ENCODE results near the gene GATAD2B. TPM values are rescaled to one million over a fixed set of nuclear protein-coding genes. Genes with fewer than 3 reads are reported as not detected.

The GATAD2B gene
- polyA plus RNA-seq, 3 donors = 1.1 to 11.0 (median 2.0) TPM

GRCh38 chr1:153928791-153929341 lies 6.1 kb upstream of the GATAD2B start:
- no peak for TF ChIP-seq CTCF (IDR thresholded peaks at IDR 0.05)
- Mint-ChIP-seq H3K27ac (peak overlapping the region in 5 of 7 donors; percentile 26 to 68 (median 50)), H3K4me3 (no peak overlapping the region), H3K4me1 (peaks cover 14% of the 10 kb centered on the region), H3K9me3 (no peaks in the 10 kb centered on the region), H3K36me3 (peaks cover 39 to 51% of the 10 kb centered on the region in 2 donors), H3K27me3 (ENCODE audit: low read depth in 3 of 3) (peaks cover 0 to 6% (median 0%) of the 10 kb centered on the region in 3 donors)
- H3K4me3 ChIP-seq (replicated peaks in 1 of 3; ENCODE audit: low read depth in 2 of 3, low read length in 3 of 3) = no peak overlapping the region
- H3K36me3 ChIP-seq (replicated peaks in 1 of 2; ENCODE audit: control insufficient read depth in 1 of 2, insufficient read depth in 2 of 2, low read length in 2 of 2) = peaks cover 44 to 49% of the 10 kb centered on the region in 2 donors
- H4K20me1 ChIP-seq (ENCODE audit: insufficient read depth, low read length) = peaks cover 49% of the 10 kb centered on the region
- H3K27me3 ChIP-seq (ENCODE audit: control insufficient read depth in 2 of 2, insufficient read depth in 2 of 2, low read length in 2 of 2) = no peaks in the 10 kb centered on the region
- H3K9ac ChIP-seq (ENCODE audit: insufficient read depth, low read length, poor library complexity, severe bottlenecking) = no peak overlapping the region
- DNase-seq = peak in 1 of 3 donors; percentile 2
- no peaks in the 10 kb centered on the region for H3K79me2 ChIP-seq (ENCODE audit: insufficient read depth, low read length)
- H3K4me1 ChIP-seq (ENCODE audit: control insufficient read depth in 1 of 2, insufficient read depth in 2 of 2, low read length in 2 of 2) = peaks cover 4 to 8% of the 10 kb centered on the region in 2 donors
- H3K27ac ChIP-seq (ENCODE audit: low read depth in 1 of 2, low read length in 2 of 2) = peak overlapping the region in 1 of 2 donors; percentile 14
- H3K9me3 ChIP-seq (replicated peaks in 1 of 2; ENCODE audit: control insufficient read depth in 1 of 2, insufficient read depth in 1 of 2, low read length in 2 of 2) = no peaks in the 10 kb centered on the region
- intact Hi-C loops (cut with micrococcal nuclease) = no loop called here
- WGBS (ENCODE audit: insufficient coverage) = no CpG with 5 or more reads among the region's 4 CpGs
- no peak overlapping the region for H3K4me2 ChIP-seq (replicated peaks; ENCODE audit: extremely low read depth, low read length, poor library complexity, severe bottlenecking)
- no peak overlapping the region for H2AFZ ChIP-seq (ENCODE audit: insufficient read depth, low read depth, low read length, poor library complexity, severe bottlenecking)

GRCh38 chr1:153928245-153928644 lies 5.5 kb upstream of the GATAD2B start:
- peaks cover 38 to 42% of the 10 kb centered on the region in 2 donors for H3K36me3 ChIP-seq (replicated peaks in 1 of 2; ENCODE audit: control insufficient read depth in 1 of 2, insufficient read depth in 2 of 2, low read length in 2 of 2)
- no peaks in the 10 kb centered on the region for H3K27me3 ChIP-seq (ENCODE audit: control insufficient read depth in 2 of 2, insufficient read depth in 2 of 2, low read length in 2 of 2)
- no peaks in the 10 kb centered on the region for H3K9me3 Mint-ChIP-seq
- peaks cover 0 to 9% (median 0%) of the 10 kb centered on the region in 3 donors for H3K27me3 Mint-ChIP-seq (ENCODE audit: low read depth in 3 of 3)
- peaks cover 43% of the 10 kb centered on the region for H4K20me1 ChIP-seq (ENCODE audit: insufficient read depth, low read length)
- H3K4me3 ChIP-seq (replicated peaks in 1 of 3; ENCODE audit: low read depth in 2 of 3, low read length in 3 of 3) = no peak overlapping the region
- H3K4me1 ChIP-seq (ENCODE audit: control insufficient read depth in 1 of 2, insufficient read depth in 2 of 2, low read length in 2 of 2) = peaks cover 10 to 13% of the 10 kb centered on the region in 2 donors
- no CpG with 5 or more reads among the region's 1 CpG for WGBS (ENCODE audit: insufficient coverage)
- no peak for TF ChIP-seq CTCF (IDR thresholded peaks at IDR 0.05)
- H3K4me2 ChIP-seq (replicated peaks; ENCODE audit: extremely low read depth, low read length, poor library complexity, severe bottlenecking) = no peak overlapping the region
- H3K4me3 Mint-ChIP-seq = no peak overlapping the region
- no peak overlapping the region for H3K9ac ChIP-seq (ENCODE audit: insufficient read depth, low read length, poor library complexity, severe bottlenecking)
- H2AFZ ChIP-seq (ENCODE audit: insufficient read depth, low read depth, low read length, poor library complexity, severe bottlenecking) = no peak overlapping the region
- intact Hi-C loops (cut with micrococcal nuclease) = no loop called here
- no peaks in the 10 kb centered on the region for H3K79me2 ChIP-seq (ENCODE audit: insufficient read depth, low read length)
- no peaks in the 10 kb centered on the region for H3K9me3 ChIP-seq (replicated peaks in 1 of 2; ENCODE audit: control insufficient read depth in 1 of 2, insufficient read depth in 1 of 2, low read length in 2 of 2)
- H3K27ac ChIP-seq (ENCODE audit: low read depth in 1 of 2, low read length in 2 of 2) = peak overlapping the region in 1 of 2 donors; percentile 14
- H3K4me1 Mint-ChIP-seq = peaks cover 20% of the 10 kb centered on the region
- no peak for DNase-seq
- H3K36me3 Mint-ChIP-seq = peaks cover 36 to 45% of the 10 kb centered on the region in 2 donors
- H3K27ac Mint-ChIP-seq = peak overlapping the region in 4 of 7 donors; percentile 30 to 80 (median 60)

All from CD14-positive monocyte (primary cell).